Measurements from ENCODE around the gene ENPP3.

- no peak for TF ChIP-seq CTCF (IDR thresholded peaks at IDR 0.05)
- TF ChIP-seq POLR2A (IDR thresholded peaks at IDR 0.05): no peak
Measured at GRCh38 chr6:131640576-131640975, 3.5 kb downstream of the ENPP3 start.

All from testis (tissue), 2 donors.